Duodenal mucosa (tissue), 2 donors: ENCODE measurements around the gene WDR18.

Experiments used
- H3K27ac ChIP-seq: one replicate; pipeline ENCODE4 v1.7.0; 2013; ENCODE audit warnings: low read depth, low read length
- H3K27me3 ChIP-seq, 2 donors: one replicate each; pipeline ENCODE4 v1.7.0; 2013; ENCODE audit warnings: low read length in 2 of 2, control low read depth in 1 of 2; ENCODE audit not compliant: insufficient read depth in 2 of 2, control insufficient read depth in 1 of 2
- H3K36me3 ChIP-seq, 2 donors: one replicate each; pipeline ENCODE4 v1.7.0; 2013; ENCODE audit warnings: low read length in 2 of 2, control low read depth in 1 of 2; ENCODE audit not compliant: insufficient read depth in 2 of 2, control insufficient read depth in 1 of 2
- H3K4me1 ChIP-seq, 2 donors: one replicate each; pipeline ENCODE4 v1.7.0; 2013; ENCODE audit warnings: low read length in 2 of 2, control low read depth in 1 of 2; ENCODE audit not compliant: insufficient read depth in 2 of 2, control insufficient read depth in 1 of 2
- H3K4me3 ChIP-seq, 2 donors: one replicate each; pipeline ENCODE4 v1.7.0; 2013; ENCODE audit warnings: low read length in 2 of 2, low read depth in 1 of 2
- H3K9ac ChIP-seq, 2 donors: one replicate each; pipeline ENCODE4 v1.7.0; 2013; ENCODE audit warnings: low read length in 2 of 2, low read depth in 1 of 2
- H3K9me3 ChIP-seq, 2 donors: one replicate each; pipeline ENCODE4 v1.7.0; 2013; ENCODE audit warnings: low read length in 2 of 2, control low read depth in 1 of 2; ENCODE audit not compliant: control insufficient read depth in 1 of 2

Gene WDR18

DNA sequence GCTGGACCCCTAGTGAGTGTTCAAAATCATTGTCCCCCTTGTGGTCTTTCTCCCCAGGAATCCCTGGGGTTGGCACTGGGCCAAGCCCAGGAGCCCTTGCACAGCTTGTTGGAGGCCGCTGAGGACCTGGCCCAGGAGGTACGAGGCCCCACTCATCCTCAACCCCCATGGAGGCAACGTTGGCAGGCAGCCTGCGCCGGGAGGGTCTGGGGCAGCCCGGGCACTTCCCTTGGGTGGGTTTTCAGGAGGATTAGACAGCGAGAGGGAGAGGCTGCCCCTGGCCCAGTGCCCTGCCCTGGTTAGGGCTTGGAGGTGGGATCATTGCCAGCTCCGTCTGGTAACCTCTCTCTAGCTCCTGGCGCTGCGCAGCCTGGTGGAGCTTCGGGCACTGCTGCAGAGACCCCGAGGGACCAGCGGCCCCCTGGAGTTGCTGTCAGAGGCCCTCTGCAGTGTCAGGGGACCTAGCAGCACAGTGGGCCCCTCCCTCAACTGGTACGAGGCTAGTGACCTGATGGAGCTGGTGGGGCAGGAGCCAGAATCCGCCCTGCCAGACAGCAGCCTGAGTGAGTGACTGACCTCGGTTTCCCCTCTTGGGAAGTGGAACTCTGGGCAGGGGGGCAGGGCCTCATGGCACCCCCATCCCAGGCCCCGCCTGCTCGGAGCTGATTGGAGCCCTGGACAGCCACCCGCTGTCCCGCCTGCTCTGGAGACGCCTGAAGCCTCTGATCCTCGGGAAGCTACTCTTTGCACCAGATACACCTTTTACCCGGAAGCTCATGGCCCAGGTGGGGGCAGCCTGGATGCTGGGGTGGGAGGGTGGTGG lies 58.8 kb downstream of the WDR18 start:
- peak overlapping the region; percentile 71 to 81 for H3K4me3 ChIP-seq
- no peak overlapping the region for H3K27ac ChIP-seq
- no peaks in the 10 kb centered on the region for H3K9me3 ChIP-seq
- peak overlapping the region; percentile 51 to 67 for H3K9ac ChIP-seq
- no peaks in the 10 kb centered on the region for H3K36me3 ChIP-seq
- peaks cover 27 to 50% of the 10 kb centered on the region in 2 donors for H3K4me1 ChIP-seq
- no peaks in the 10 kb centered on the region for H3K27me3 ChIP-seq
